ENCODE results near the gene FOXS1.

- TF ChIP-seq CTCF (IDR thresholded peaks at IDR 0.05) (no peak), POLR2A (IDR thresholded peaks at IDR 0.05) (no peak)
Observed at GRCh38 chr20:31801508-31801907, 43.9 kb downstream of the FOXS1 start.
